Measurements from ENCODE around the gene HOXC9.

Gene HOXC9

GRCh38 chr12:53978477-53979356 is 21.2 kb upstream of the HOXC9 start:
- Mint-ChIP-seq H3K9me3 (peaks cover 2% of the 10 kb centered on the region), H3K4me3 (no peak overlapping the region), H3K27ac (no peak overlapping the region), H3K27me3 (peaks cover 87% of the 10 kb centered on the region), H3K4me1 (peaks cover 13% of the 10 kb centered on the region), H3K36me3 (no peaks in the 10 kb centered on the region)
- ATAC-seq: no peak

- Mint-ChIP-seq H3K4me3 (no peak overlapping the region), H3K27ac (no peak overlapping the region), H3K27me3 (peaks cover 100% of the 10 kb centered on the region), H3K4me1 (peaks cover 15% of the 10 kb centered on the region), H3K9me3 (peaks cover 2% of the 10 kb centered on the region), H3K36me3 (no peaks in the 10 kb centered on the region)
- no peak for ATAC-seq
Observed at GRCh38 chr12:53980104-53980801, 19.7 kb upstream of the HOXC9 start.

GRCh38 chr12:53980802-53981496 is 19.0 kb upstream of the HOXC9 start:
- Mint-ChIP-seq H3K27me3 (peaks cover 100% of the 10 kb centered on the region), H3K4me3 (no peak overlapping the region), H3K27ac (no peak overlapping the region)

GRCh38 chr12:53981634-53982565 is 18.1 kb upstream of the HOXC9 start:
- Mint-ChIP-seq H3K4me3 (no peak overlapping the region), H3K9me3 (no peaks in the 10 kb centered on the region), H3K36me3 (no peaks in the 10 kb centered on the region), H3K4me1 (peaks cover 21% of the 10 kb centered on the region), H3K27me3 (peaks cover 100% of the 10 kb centered on the region), H3K27ac (no peak overlapping the region)
- ATAC-seq: no peak

More at GRCh38 chr12:53980802-53981496, 19.0 kb upstream of the HOXC9 start:
- H3K9me3 Mint-ChIP-seq: no peaks in the 10 kb centered on the region
- H3K36me3 Mint-ChIP-seq: no peaks in the 10 kb centered on the region
- ATAC-seq: no peak
- peaks cover 16% of the 10 kb centered on the region for H3K4me1 Mint-ChIP-seq

- H3K36me3 Mint-ChIP-seq: no peaks in the 10 kb centered on the region
- peaks cover 100% of the 10 kb centered on the region for H3K27me3 Mint-ChIP-seq
- H3K9me3 Mint-ChIP-seq: no peaks in the 10 kb centered on the region
- no peak overlapping the region for H3K4me3 Mint-ChIP-seq
- no peak overlapping the region for H3K27ac Mint-ChIP-seq
- H3K4me1 Mint-ChIP-seq: peaks cover 21% of the 10 kb centered on the region
- ATAC-seq: no peak
Observed at GRCh38 chr12:53982648-53983567, 17.1 kb upstream of the HOXC9 start.

GRCh38 chr12:53983568-53983949 is 16.4 kb upstream of the HOXC9 start:
- Mint-ChIP-seq H3K9me3 (no peaks in the 10 kb centered on the region), H3K4me3 (no peak overlapping the region), H3K4me1 (peaks cover 27% of the 10 kb centered on the region), H3K36me3 (no peaks in the 10 kb centered on the region), H3K27ac (no peak overlapping the region), H3K27me3 (peaks cover 100% of the 10 kb centered on the region)
- ATAC-seq: no peak

GRCh38 chr12:53983950-53984572 is 15.9 kb upstream of the HOXC9 start:
- no peaks in the 10 kb centered on the region for H3K36me3 Mint-ChIP-seq
- H3K4me3 Mint-ChIP-seq: no peak overlapping the region
- H3K4me1 Mint-ChIP-seq: peaks cover 32% of the 10 kb centered on the region
- peaks cover 100% of the 10 kb centered on the region for H3K27me3 Mint-ChIP-seq
- no peak overlapping the region for H3K27ac Mint-ChIP-seq
- H3K9me3 Mint-ChIP-seq: no peaks in the 10 kb centered on the region
- no peak for ATAC-seq

- no peaks in the 10 kb centered on the region for H3K9me3 Mint-ChIP-seq
- H3K27me3 Mint-ChIP-seq: peaks cover 100% of the 10 kb centered on the region
- H3K36me3 Mint-ChIP-seq: no peaks in the 10 kb centered on the region
- H3K27ac Mint-ChIP-seq: no peak within 1 kb of the TSS
- H3K4me3 Mint-ChIP-seq: peak within 1 kb of the TSS; percentile 38
- no peak for ATAC-seq
- H3K4me1 Mint-ChIP-seq: peaks cover 41% of the 10 kb centered on the region
Observed at GRCh38 chr12:53984901-53985691, 14.9 kb upstream of the HOXC9 start, which contains the start of gene HOXC10. Gene HOXC10 (plus strand): TSS chr12:53985146. CDS start chr12:53985260, 114 bp downstream.

GRCh38 chr12:53985692-53985993 is 14.3 kb upstream of the HOXC9 start:
- Mint-ChIP-seq H3K9me3 (no peaks in the 10 kb centered on the region), H3K27me3 (peaks cover 100% of the 10 kb centered on the region), H3K36me3 (no peaks in the 10 kb centered on the region), H3K4me3 (peak overlapping the region; percentile 38), H3K4me1 (peaks cover 41% of the 10 kb centered on the region), H3K27ac (no peak overlapping the region)
- ATAC-seq: no peak

- Mint-ChIP-seq H3K4me3 (no peak overlapping the region), H3K27ac (no peak overlapping the region), H3K27me3 (peaks cover 100% of the 10 kb centered on the region), H3K36me3 (no peaks in the 10 kb centered on the region), H3K4me1 (peaks cover 40% of the 10 kb centered on the region), H3K9me3 (no peaks in the 10 kb centered on the region)
- no peak for ATAC-seq
Observed at GRCh38 chr12:53985994-53986685, 13.8 kb upstream of the HOXC9 start.

- H3K27ac Mint-ChIP-seq: no peak overlapping the region
- peaks cover 40% of the 10 kb centered on the region for H3K4me1 Mint-ChIP-seq
Observed at GRCh38 chr12:53986686-53987483, 13.1 kb upstream of the HOXC9 start.

GRCh38 chr12:53987787-53988230 is 12.2 kb upstream of the HOXC9 start:
- H3K36me3 Mint-ChIP-seq: no peaks in the 10 kb centered on the region
- H3K27me3 Mint-ChIP-seq: peaks cover 100% of the 10 kb centered on the region
- H3K4me3 Mint-ChIP-seq: no peak overlapping the region
- ATAC-seq: no peak
- H3K4me1 Mint-ChIP-seq: peaks cover 40% of the 10 kb centered on the region
- no peaks in the 10 kb centered on the region for H3K9me3 Mint-ChIP-seq
- H3K27ac Mint-ChIP-seq: no peak overlapping the region

More at GRCh38 chr12:53986686-53987483, 13.1 kb upstream of the HOXC9 start:
- H3K4me3 Mint-ChIP-seq: no peak overlapping the region
- H3K36me3 Mint-ChIP-seq: no peaks in the 10 kb centered on the region
- peaks cover 100% of the 10 kb centered on the region for H3K27me3 Mint-ChIP-seq
- ATAC-seq: no peak
- no peaks in the 10 kb centered on the region for H3K9me3 Mint-ChIP-seq

Data from stimulated activated memory B cell treated with anti-CD40 and anti-IgM and Interleukin-4, amounts not matched to agents 10 μg/mL and 1 μg/mL and 100 μg/mL, for 72 hours (primary cell).